Neural crest cell (in vitro differentiated cells): ENCODE measurements around the gene FAM76B. TPM values are rescaled to one million over a fixed set of nuclear protein-coding genes. Genes with fewer than 3 reads are reported as not detected.

Experiments
- DNase-seq: peaks from one replicate; pipeline ENCODE4 v3.0.0; 2021; ENCODE audit warnings: low read depth, mixed read lengths, low spot score
- H3K27ac Mint-ChIP-seq: one replicate; pipeline ENCODE4 v1.8.0; 2021; ENCODE audit warnings: mild to moderate bottlenecking, mixed read lengths; ENCODE audit not compliant: unreplicated experiment
- H3K27me3 Mint-ChIP-seq: 2 replicates; pipeline ENCODE4 v1.8.0; 2021; ENCODE audit warnings: low read depth, mild to moderate bottlenecking, mixed read lengths
- H3K36me3 Mint-ChIP-seq: 2 replicates; pipeline ENCODE4 v1.8.0; 2021; ENCODE audit warnings: low read depth, mild to moderate bottlenecking, mixed read lengths
- H3K4me1 Mint-ChIP-seq: 2 replicates; pipeline ENCODE4 v1.8.0; 2021; ENCODE audit warnings: mixed read lengths
- H3K4me3 Mint-ChIP-seq: one replicate; pipeline ENCODE4 v1.8.0; 2021; ENCODE audit warnings: mild to moderate bottlenecking, mixed read lengths
- H3K9me3 Mint-ChIP-seq: 2 replicates; pipeline ENCODE4 v1.8.0; 2021; ENCODE audit warnings: mixed read lengths
- total RNA-seq: library from RNA; stranded (reverse); gene quantifications from 2 replicates; pipeline ENCODE4 v1.2.1, GENCODE V29; 2021
- TF ChIP-seq, protein P1 (sequence below): fragments of 200-600 bp; sonication (generic); conservative IDR thresholded peaks from 2 replicates; pipeline ENCODE4 v1.5.0; 2021; ENCODE audit warnings: antibody characterized with exemption, mild to moderate bottlenecking

The FAM76B gene
- total RNA-seq, 1 donor from 2014 or later: 45.3 TPM

DNA sequence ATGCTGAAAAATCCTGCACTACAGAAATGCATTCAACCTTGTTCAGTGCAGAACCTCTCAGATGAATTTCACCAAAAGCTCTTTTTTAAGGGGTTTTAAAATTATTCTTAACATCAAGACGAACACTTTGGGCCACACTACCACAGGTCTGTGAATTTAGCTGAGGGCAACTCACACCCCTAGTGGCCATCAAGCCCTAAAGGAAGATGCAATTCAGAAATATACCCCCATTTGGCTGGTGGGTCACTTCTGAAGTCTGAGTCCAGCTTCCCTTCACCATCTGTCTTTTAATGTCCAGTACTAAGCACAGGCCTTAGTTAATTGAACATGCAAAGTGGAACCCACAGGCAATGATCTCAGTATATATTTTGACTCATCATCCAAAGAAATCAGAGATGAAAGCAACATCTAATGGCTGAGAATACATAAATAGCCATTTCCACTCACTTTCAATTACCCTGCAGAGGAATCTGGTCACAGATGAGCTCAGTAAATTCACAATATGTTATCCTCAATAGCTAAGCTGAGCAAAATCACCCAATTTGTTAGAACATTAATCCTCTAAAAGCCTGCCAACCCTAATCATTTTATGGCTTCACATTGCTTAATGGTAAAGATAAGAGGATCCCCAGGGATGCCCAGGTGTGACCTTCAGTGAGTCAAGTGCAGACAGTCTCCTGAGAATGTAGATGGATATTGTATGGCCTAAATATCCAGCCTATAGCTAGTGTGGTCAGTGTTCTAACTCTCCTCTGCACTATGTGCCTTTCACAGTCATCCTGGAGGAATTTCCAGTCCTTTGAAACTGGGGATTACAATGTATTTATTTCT is 50.3 kb downstream of the FAM76B start:
- H3K27ac Mint-ChIP-seq: no peak overlapping the region
- no peak for DNase-seq
- TF ChIP-seq, protein P1, sequence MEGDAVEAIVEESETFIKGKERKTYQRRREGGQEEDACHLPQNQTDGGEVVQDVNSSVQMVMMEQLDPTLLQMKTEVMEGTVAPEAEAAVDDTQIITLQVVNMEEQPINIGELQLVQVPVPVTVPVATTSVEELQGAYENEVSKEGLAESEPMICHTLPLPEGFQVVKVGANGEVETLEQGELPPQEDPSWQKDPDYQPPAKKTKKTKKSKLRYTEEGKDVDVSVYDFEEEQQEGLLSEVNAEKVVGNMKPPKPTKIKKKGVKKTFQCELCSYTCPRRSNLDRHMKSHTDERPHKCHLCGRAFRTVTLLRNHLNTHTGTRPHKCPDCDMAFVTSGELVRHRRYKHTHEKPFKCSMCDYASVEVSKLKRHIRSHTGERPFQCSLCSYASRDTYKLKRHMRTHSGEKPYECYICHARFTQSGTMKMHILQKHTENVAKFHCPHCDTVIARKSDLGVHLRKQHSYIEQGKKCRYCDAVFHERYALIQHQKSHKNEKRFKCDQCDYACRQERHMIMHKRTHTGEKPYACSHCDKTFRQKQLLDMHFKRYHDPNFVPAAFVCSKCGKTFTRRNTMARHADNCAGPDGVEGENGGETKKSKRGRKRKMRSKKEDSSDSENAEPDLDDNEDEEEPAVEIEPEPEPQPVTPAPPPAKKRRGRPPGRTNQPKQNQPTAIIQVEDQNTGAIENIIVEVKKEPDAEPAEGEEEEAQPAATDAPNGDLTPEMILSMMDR: no peak
- H3K9me3 Mint-ChIP-seq: peaks cover 2% of the 10 kb centered on the region
- H3K36me3 Mint-ChIP-seq: no peaks in the 10 kb centered on the region
- H3K4me3 Mint-ChIP-seq: no peak overlapping the region
- H3K27me3 Mint-ChIP-seq: no peaks in the 10 kb centered on the region
- H3K4me1 Mint-ChIP-seq: no peaks in the 10 kb centered on the region

DNA sequence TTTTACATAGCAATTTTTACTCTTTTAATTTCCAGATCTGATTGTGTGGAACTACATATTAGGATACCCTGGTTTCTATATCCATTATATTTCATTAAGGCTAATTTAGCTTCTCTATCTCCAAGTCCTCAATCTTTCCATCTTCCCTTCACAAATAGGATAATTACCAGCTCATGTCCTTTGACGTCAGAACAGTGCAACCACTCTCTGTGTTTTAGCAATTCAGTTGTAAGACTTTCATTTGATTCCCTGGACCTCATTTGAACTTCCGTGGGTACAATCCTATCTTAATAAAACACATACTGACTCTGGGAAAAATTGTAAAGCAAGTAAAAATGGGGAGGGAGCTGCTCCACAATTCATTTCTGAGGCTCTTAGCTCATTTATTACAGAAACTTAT is 52.8 kb downstream of the FAM76B start:
- Mint-ChIP-seq H3K9me3 (no peaks in the 10 kb centered on the region), H3K4me3 (no peak overlapping the region), H3K36me3 (no peaks in the 10 kb centered on the region), H3K27me3 (no peaks in the 10 kb centered on the region), H3K27ac (no peak overlapping the region), H3K4me1 (no peaks in the 10 kb centered on the region)
- TF ChIP-seq, protein P1: no peak
- no peak for DNase-seq

DNA sequence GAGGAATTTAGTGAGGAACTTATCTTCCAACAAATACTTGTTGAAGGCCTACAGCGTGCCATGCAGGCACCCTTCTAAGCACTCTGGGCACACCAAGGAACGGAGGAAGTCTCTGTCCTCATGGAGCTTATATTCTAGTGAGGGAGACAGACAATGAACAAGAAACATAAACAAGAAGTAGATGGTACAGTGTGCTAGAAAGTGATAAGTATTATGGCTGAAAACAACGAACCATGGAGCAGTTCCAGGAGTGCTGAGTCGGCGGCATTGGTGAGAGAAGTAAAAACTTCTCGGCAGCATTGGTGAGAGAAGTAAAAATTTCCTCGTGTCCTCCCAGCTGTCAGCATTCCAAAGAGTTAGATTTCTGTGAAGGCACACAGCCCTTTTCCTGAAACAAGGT is 53.2 kb downstream of the FAM76B start:
- no peak for DNase-seq
- Mint-ChIP-seq H3K36me3 (no peaks in the 10 kb centered on the region), H3K27me3 (no peaks in the 10 kb centered on the region), H3K27ac (no peak overlapping the region), H3K4me1 (no peaks in the 10 kb centered on the region), H3K4me3 (no peak overlapping the region), H3K9me3 (no peaks in the 10 kb centered on the region)
- TF ChIP-seq, protein P1: no peak

DNA sequence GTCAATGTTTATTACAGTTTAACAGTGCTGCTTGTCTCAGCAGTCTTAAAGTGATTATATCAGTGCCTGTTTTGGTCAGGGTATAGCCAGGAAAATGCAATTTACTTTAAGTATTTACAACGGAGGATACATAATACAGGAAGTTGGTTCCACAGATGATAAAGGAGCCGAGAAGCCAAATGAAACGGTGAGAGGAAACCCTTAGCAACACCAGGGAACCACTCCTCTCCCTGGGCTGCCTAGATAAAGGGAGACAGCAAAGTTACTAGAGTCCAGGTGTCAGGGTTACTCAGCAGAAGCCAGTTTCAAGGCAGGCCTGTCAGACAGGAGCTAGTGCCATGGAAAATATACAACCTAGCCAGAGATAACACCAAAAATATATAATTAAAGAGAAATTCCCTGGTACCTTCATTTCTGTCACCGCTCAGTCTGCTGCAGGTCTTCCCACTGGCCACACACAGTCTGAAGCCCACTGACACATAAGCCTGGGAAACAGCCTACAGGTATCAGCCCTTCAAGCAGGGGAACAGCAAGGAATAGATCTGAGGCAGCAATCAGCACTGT is 55.5 kb downstream of the FAM76B start:
- Mint-ChIP-seq H3K4me3 (no peak overlapping the region), H3K27ac (no peak overlapping the region), H3K4me1 (no peaks in the 10 kb centered on the region), H3K27me3 (no peaks in the 10 kb centered on the region), H3K36me3 (no peaks in the 10 kb centered on the region), H3K9me3 (no peaks in the 10 kb centered on the region)
- TF ChIP-seq, protein P1: no peak
- no peak for DNase-seq

DNA sequence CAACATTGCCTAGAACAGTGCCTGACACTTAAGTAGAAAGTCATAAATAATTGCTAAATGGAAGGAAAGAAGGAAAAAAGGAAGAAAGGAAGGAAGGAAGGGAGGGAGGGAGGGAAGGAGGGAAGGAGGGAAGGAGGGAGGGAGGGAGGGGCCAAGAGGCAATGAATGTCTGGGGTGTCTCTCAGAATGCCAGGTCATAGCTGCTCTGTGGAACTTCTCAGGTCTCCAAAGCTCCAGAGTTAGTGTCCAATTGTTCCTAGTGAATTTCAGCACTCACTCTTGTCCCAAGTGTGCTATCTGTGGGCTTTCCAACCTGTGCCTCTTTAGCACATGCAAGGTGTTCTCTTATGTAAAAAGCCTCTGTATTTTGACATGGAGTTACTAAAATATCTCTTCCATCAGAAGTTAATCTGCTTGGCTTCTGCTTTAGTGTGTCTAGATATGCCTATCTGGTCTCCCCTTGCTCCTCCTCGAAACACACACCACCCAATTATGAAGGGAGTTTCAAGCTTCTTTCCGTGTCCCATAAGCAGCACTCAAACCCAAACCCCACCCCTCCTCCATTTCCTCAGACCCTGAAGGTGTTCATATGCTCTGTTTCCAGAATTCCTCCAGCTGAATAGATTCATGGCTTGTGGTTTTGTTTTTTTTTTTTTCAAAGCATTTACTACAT is 56.5 kb downstream of the FAM76B start:
- DNase-seq: no peak
- no peaks in the 10 kb centered on the region for H3K4me1 Mint-ChIP-seq
- no peaks in the 10 kb centered on the region for H3K9me3 Mint-ChIP-seq
- no peaks in the 10 kb centered on the region for H3K27me3 Mint-ChIP-seq
- no peak overlapping the region for H3K27ac Mint-ChIP-seq
- TF ChIP-seq, protein P1: no peak
- H3K4me3 Mint-ChIP-seq: no peak overlapping the region
- no peaks in the 10 kb centered on the region for H3K36me3 Mint-ChIP-seq
